Small intestine (tissue), 7 donors: ENCODE results near the gene FNTB. TPM values are rescaled to one million over a fixed set of nuclear protein-coding genes. Genes with fewer than 3 reads are reported as not detected.

Source experiments
- DNase-seq, 2 donors: peaks; one replicate each; pipeline versions ENCODE4 v3.0.0 to v3.0.0-alpha.2; 2013
- FAIRE-seq: peaks from 2 replicates; lab custom pipeline; 2012; peaks lifted over from hg19 to GRCh38; lab: Jason Lieb, UNC
- H3K27ac ChIP-seq, 3 donors: one replicate each; pipeline ENCODE4 v1.5.1; 2013; ENCODE audit warnings: low read length in 2 of 3, mild to moderate bottlenecking in 2 of 3, control low read depth in 1 of 3, inconsistent platforms in 1 of 3, low read depth in 1 of 3, moderate library complexity in 1 of 3
- H3K27me3 ChIP-seq, 3 donors: one replicate each; pipeline ENCODE4 v1.6.1; 2013; ENCODE audit warnings: low read length in 3 of 3, inconsistent platforms in 1 of 3; ENCODE audit not compliant: control insufficient read depth in 3 of 3, insufficient read depth in 3 of 3
- H3K36me3 ChIP-seq, 3 donors: one replicate each; pipeline ENCODE4 v1.6.1; 2013; ENCODE audit warnings: low read length in 3 of 3, inconsistent platforms in 1 of 3, low read depth in 1 of 3, mild to moderate bottlenecking in 1 of 3, moderate library complexity in 1 of 3; ENCODE audit not compliant: control insufficient read depth in 3 of 3, insufficient read depth in 2 of 3
- H3K4me1 ChIP-seq, 3 donors: one replicate each; pipeline ENCODE4 v1.6.1; 2013; ENCODE audit warnings: low read length in 2 of 3, inconsistent platforms in 1 of 3, low read depth in 1 of 3, mild to moderate bottlenecking in 1 of 3, moderate library complexity in 1 of 3; ENCODE audit not compliant: control insufficient read depth in 3 of 3, insufficient read depth in 2 of 3
- H3K4me3 ChIP-seq, 3 donors: one replicate each; pipeline ENCODE4 v1.5.1; 2013; ENCODE audit warnings: low read length in 3 of 3, control low read depth in 1 of 3, inconsistent platforms in 1 of 3, low read depth in 1 of 3, mild to moderate bottlenecking in 1 of 3, moderate library complexity in 1 of 3
- H3K9me3 ChIP-seq, 2 donors: one replicate each; pipeline ENCODE4 v1.6.1; 2013; ENCODE audit warnings: low read depth in 1 of 2, low read length in 1 of 2; ENCODE audit not compliant: control insufficient read depth in 2 of 2, insufficient read depth in 1 of 2
- WGBS, 3 donors: extraction: QIAGEN DNeasy Blood & Tissue Kit; methylation state at CpG; one replicate each; pipeline ENCODE4 v1.1.7; 2013; 5-methylcytosine and 5-hydroxymethylcytosine counted together
- polyA plus RNA-seq, 4 donors: library from polyadenylated mRNA; stranded (reverse) in 3 of 4; unstranded in 1 of 4; fragments of 200-250 nt in 3 of 4; fragments of 120-200 nt in 1 of 4; gene quantifications; one replicate each; pipeline versions ENCODE4 v1.2.1 to v1.2.3, GENCODE V29; 2013
- donor health status: healthy with polysubstance abuse.
- donor health status: control.
- donor health status: control.
- donor health status: Bipolar disorder and iron deficiency.
- donor health status: healthy.

Gene FNTB
- polyA plus RNA-seq, 4 donors, result 6.7 to 25.3 (median 8.7) TPM

DNA sequence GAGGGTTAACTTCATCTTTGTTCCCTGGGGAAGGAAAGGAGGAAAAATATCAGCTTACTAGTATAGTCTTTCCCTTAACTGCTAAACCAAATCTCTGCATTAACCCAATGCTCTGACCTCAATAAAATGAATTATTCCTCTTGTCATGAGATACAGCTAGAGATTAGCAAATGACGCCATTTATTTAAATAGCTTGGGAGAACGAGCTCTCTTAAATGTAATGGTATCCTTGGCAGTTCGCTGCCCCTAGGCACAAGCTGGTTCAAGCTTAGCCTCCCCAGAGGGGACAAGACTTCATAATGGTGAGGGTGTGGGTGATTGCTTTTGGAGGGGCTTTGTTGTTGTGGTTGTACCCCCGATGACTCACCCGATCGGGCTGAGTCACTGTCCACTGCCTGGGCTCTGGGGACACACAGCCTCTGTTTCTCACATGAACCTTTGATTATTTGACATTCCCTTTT, 19.6 kb downstream of the FNTB start:
- Histone ChIP-seq H3K4me1 (no peaks in the 10 kb centered on the region), H3K27me3 (no peaks in the 10 kb centered on the region), H3K27ac (no peak overlapping the region), H3K4me3 (no peak overlapping the region), H3K9me3 (no peaks in the 10 kb centered on the region), H3K36me3 (peaks cover 0 to 28% (median 0%) of the 10 kb centered on the region in 3 donors)
- FAIRE-seq, result no peak
- DNase-seq, result no peak
- WGBS, 3 donors, result 92 to 97% (median 95%) methylated on average over 6 of the region's 6 CpGs

DNA sequence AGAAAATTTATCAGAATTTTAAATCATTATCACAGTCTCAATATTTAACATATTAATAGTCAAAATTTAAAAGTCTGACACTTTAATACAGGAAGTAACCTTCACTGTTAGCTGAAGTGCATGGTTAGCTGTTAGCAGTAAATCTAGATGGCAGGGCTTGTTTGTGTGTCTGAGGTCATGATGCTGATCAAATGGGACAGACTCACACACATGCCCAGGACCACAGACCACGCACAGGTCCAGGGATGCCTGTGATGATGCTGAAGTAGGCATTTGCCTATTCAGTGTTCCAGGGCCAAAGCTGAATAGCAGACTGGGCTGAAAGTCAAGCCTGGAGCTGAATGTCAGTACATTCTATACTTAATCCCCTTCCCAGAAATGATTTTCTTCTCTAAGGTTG, 20.5 kb downstream of the FNTB start:
- no peak for FAIRE-seq
- peaks cover 0 to 36% (median 0%) of the 10 kb centered on the region in 3 donors for H3K36me3 ChIP-seq
- H3K4me3 ChIP-seq, result no peak overlapping the region
- 98 to 100% (median 100%) methylated on average over 1 of the region's 1 CpG for WGBS, 3 donors
- H3K27me3 ChIP-seq, result no peaks in the 10 kb centered on the region
- DNase-seq, result no peak
- H3K4me1 ChIP-seq, result no peaks in the 10 kb centered on the region
- no peak overlapping the region for H3K27ac ChIP-seq
- no peaks in the 10 kb centered on the region for H3K9me3 ChIP-seq

DNA sequence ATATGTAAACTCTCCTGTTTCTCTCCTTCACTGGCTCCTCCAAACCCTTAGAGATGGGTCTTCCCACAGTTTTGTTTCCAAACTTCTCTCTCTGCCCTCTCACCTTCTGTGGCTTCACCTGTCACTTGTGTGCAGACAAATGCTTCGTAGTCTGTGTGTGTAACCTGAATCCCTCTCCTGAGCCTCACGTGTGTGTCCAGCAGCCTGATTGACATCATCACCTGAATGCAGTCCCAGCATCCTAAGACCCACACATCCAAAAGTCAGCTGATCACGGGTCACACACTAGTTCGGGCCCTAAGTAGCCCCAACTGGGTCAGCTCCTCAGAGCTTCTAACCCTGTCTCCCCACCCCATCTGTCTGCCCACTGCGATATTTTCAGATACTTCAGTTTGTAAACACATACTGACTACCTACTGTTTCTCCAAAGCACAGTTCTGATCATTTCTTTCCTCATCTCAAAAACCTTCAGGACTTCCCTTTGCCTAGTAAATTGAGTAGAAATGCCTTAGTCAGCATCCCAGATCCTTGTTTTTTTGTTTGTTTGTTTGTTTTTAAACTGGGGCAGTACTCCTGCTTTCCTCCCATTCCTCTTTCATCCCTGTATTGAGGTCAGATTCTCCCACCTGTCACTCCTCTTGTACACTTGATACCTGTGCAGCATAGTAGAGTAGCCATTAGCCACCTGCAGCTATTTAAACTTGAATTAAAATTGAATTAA, 23.7 kb downstream of the FNTB start:
- no peaks in the 10 kb centered on the region for H3K9me3 ChIP-seq
- no peak for FAIRE-seq
- H3K4me3 ChIP-seq, result no peak overlapping the region
- 89 to 94% (median 91%) methylated on average over 5 of the region's 5 CpGs for WGBS, 3 donors
- no peak overlapping the region for H3K27ac ChIP-seq
- no peaks in the 10 kb centered on the region for H3K27me3 ChIP-seq
- H3K4me1 ChIP-seq, result no peaks in the 10 kb centered on the region
- no peak for DNase-seq
- peaks cover 0 to 57% (median 6%) of the 10 kb centered on the region in 3 donors for H3K36me3 ChIP-seq

DNA sequence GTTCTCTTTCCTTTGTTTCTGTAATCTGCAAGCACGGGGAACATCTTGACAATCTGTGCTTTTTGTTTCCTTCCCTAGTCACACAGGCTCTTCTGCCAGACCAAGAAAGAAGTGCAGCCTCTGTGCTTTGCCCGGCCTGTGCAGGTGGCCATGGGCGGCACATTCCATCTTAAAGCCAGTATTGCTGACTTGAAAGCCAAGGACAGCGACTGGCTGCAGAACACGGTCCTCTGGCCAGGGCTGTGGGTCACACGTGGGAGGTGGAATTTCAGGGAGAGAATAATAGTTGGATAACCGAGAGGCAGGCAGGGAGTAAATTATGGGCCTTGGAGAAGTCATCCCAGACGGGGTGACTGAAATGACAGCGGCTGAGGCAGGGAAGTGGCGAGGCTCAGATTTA, 24.8 kb downstream of the FNTB start:
- no peak overlapping the region for H3K4me3 ChIP-seq
- no peaks in the 10 kb centered on the region for H3K4me1 ChIP-seq
- WGBS, 3 donors, result 92 to 97% (median 92%) methylated on average over 10 of the region's 10 CpGs
- no peaks in the 10 kb centered on the region for H3K27me3 ChIP-seq
- FAIRE-seq, result no peak
- H3K36me3 ChIP-seq, result peaks cover 0 to 58% (median 10%) of the 10 kb centered on the region in 3 donors
- H3K9me3 ChIP-seq, result no peaks in the 10 kb centered on the region
- no peak overlapping the region for H3K27ac ChIP-seq
- no peak for DNase-seq

DNA sequence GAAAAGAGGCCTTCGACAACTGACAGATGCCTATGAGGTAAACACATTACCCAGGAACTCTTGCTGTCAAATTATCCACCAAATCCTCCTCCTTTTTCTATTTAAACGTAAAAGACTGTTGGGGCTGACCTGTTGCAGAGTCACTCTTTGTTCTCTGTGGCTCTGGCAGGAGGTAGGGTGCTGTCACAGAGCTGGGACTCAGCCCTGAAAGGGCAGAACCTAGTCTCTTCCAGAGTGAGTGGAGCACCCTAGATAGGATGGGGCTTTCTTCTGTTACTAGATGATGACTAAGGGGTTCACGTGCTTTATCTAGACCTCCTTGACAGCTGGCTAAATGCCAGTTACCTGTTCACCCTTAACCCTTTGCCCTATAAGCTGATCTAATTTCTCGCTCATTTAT, 25.7 kb downstream of the FNTB start:
- no peaks in the 10 kb centered on the region for H3K9me3 ChIP-seq
- 58 to 76% (median 72%) methylated on average over 4 of the region's 4 CpGs for WGBS, 3 donors
- DNase-seq, result peak in 1 of 2 donors; percentile 25
- H3K36me3 ChIP-seq, result peaks cover 0 to 66% (median 10%) of the 10 kb centered on the region in 3 donors
- H3K4me3 ChIP-seq, result no peak overlapping the region
- no peaks in the 10 kb centered on the region for H3K4me1 ChIP-seq
- no peaks in the 10 kb centered on the region for H3K27me3 ChIP-seq
- no peak overlapping the region for H3K27ac ChIP-seq
- no peak for FAIRE-seq

DNA sequence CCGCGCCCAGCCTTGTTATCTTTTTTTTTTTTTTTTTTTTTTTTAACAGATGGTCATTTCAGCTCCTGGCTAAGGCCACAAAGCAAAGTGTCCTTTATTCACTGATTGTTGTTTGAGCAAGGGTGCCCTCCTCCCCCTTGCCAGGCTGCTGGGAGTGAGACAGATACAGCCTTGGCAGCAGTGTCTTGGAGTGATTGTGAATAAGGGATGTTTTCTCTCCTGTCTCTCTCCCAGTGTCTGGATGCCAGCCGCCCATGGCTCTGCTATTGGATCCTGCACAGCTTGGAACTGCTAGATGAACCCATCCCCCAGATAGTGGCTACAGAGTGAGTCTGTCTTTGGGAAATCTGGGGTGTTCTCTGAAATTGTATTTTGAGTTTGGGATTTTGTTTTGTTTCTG, 28.7 kb downstream of the FNTB start:
- 81 to 100% (median 93%) methylated on average over 3 of the region's 3 CpGs for WGBS, 3 donors

DNA sequence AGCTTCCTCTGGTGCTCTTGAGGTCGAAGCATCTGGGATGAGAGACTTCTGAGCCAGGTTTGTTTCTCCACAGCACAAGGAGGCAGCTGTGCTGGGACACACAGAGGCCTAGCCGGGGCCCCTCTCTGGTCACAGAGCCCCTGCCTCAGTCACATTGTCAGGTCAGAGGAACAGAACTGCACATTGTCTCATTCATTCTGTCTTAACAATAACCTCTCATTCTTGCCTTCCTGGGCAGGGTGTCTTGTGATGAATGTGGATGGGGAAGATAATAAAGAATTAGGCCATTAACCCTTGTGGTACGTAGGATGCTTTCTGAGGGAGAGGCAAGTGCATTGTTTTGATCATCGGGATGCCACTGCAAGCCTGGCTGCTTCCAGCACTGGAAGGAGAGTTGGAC, 29.8 kb downstream of the FNTB start:
- H3K36me3 ChIP-seq, result peaks cover 0 to 62% (median 10%) of the 10 kb centered on the region in 3 donors
- H3K9me3 ChIP-seq, result no peaks in the 10 kb centered on the region
- WGBS, 3 donors, result 90 to 98% (median 94%) methylated on average over 4 of the region's 4 CpGs
- DNase-seq (no peak), FAIRE-seq (no peak)
- H3K4me1 ChIP-seq, result no peaks in the 10 kb centered on the region
- no peak overlapping the region for H3K4me3 ChIP-seq
- H3K27me3 ChIP-seq, result no peaks in the 10 kb centered on the region
- H3K27ac ChIP-seq, result no peak overlapping the region

More for the DNA sequence above, 28.7 kb downstream of the FNTB start:
- FAIRE-seq, result no peak
- no peaks in the 10 kb centered on the region for H3K27me3 ChIP-seq
- H3K4me3 ChIP-seq, result no peak overlapping the region
- H3K27ac ChIP-seq, result no peak overlapping the region
- no peak for DNase-seq
- peaks cover 0 to 61% (median 10%) of the 10 kb centered on the region in 3 donors for H3K36me3 ChIP-seq
- no peaks in the 10 kb centered on the region for H3K4me1 ChIP-seq
- no peaks in the 10 kb centered on the region for H3K9me3 ChIP-seq

DNA sequence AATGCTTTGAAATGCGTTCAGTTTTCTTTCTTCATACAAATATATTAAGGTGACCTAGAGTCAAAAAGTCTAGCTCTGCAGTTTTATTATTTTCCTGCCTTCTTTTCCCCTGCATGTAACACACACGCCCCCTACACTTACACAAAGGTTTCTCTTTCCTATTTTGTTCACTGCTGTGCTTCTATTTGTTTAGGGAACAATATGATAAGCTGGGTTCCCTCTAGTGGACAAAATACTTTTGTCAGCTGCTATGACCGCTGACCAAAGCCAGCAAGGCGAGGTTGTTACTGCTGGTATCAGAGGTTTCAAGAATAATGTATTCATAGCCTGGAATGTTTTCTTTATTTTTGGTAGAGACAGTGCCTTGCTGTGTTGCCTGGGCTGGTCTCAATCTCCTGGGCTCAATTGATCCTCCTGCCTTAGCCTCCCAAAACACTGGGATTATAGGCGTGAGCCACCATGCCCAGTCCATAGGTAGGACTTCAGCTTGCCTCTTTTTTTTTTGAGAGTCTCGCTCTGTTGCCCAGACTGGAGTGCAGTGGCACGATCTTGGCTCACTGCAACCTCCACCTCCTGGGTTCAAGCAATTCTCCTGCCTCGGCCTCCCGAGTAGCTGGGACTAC, 33.4 kb downstream of the FNTB start:
- Histone ChIP-seq H3K27ac (no peak overlapping the region), H3K36me3 (peaks cover 0 to 35% (median 5%) of the 10 kb centered on the region in 3 donors), H3K27me3 (no peaks in the 10 kb centered on the region), H3K4me1 (no peaks in the 10 kb centered on the region), H3K9me3 (no peaks in the 10 kb centered on the region), H3K4me3 (no peak overlapping the region)
- peak; percentile 56 to 60 for DNase-seq
- 69 to 74% (median 74%) methylated on average over 8 to 9 of the region's 9 CpGs for WGBS, 3 donors
- FAIRE-seq, result no peak
